ENCODE data around the gene TRABD2A. TPM values are rescaled to one million over a fixed set of nuclear protein-coding genes. Genes with fewer than 3 reads are reported as not detected.

The TRABD2A gene
- total and polyA plus RNA-seq, 2 donors (not counting 1 experiment from before 2014, with no cell fraction given): 4.4 to 14.4 TPM

DNA sequence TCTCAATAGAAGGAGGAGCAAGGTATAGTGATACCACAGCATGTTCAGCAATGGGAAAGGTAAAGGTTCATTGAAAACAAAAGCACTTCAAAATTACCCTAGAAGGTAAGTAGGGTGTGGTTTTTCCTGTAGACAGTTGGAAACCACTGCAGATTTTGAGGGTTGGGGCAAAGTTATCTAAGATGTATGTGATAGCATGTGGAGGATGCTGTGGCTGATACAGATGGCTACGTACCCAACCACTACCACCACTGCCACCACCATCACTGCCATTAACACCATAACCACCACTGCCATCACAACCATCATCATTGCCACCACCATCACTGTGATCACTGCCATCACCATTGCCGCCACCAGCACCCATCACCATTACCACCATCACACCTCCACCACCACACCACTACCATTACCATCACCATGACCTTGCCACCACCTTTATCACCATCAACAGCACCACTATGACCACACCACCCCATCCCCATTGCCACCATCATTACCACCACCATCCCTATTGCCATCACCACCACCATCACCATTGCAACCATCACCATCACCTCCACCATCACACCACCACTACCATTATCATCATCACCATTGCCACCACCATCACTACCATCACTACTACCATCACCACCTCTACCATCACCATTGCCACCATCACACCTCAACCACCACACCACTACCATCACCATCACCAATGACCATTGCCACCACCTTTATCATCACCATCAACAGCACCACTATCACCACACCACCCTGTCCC is 28.2 kb upstream of the TRABD2A start:
- Histone ChIP-seq H2AFZ (ENCODE audit: low read length) (no peak overlapping the region), H3K27ac (ENCODE audit: insufficient read depth, low read length) (no peak overlapping the region), H3K9me3 (ENCODE audit: control insufficient read depth, insufficient read depth, low read depth, low read length) (no peaks in the 10 kb centered on the region), H3K4me3 (replicated peaks in 1 of 4; ENCODE audit: control extremely low read depth in 1 of 4, insufficient read depth in 1 of 4, low read depth in 3 of 4, low read length in 4 of 4) (no peak overlapping the region), H3K4me1 (ENCODE audit: control insufficient read depth, extremely low read depth, insufficient read depth, low read length) (peaks cover under 1% of the 10 kb centered on the region), H3K27me3 (ENCODE audit: control insufficient read depth, insufficient read depth, low read length) (no peaks in the 10 kb centered on the region), H3K4me2 (ENCODE audit: extremely low read depth, insufficient read depth, low read length) (no peak overlapping the region), H3K9ac (ENCODE audit: insufficient read depth, low read length) (no peak overlapping the region), H3K79me2 (ENCODE audit: control insufficient read depth, insufficient read depth, low read length) (peaks cover 17% of the 10 kb centered on the region), H4K20me1 (ENCODE audit: control insufficient read depth, extremely low read depth, insufficient read depth, low read length) (no peaks in the 10 kb centered on the region), H3K36me3 (ENCODE audit: control insufficient read depth, insufficient read depth, low read length) (peaks cover 2% of the 10 kb centered on the region)
- TF ChIP-seq, protein P1, sequence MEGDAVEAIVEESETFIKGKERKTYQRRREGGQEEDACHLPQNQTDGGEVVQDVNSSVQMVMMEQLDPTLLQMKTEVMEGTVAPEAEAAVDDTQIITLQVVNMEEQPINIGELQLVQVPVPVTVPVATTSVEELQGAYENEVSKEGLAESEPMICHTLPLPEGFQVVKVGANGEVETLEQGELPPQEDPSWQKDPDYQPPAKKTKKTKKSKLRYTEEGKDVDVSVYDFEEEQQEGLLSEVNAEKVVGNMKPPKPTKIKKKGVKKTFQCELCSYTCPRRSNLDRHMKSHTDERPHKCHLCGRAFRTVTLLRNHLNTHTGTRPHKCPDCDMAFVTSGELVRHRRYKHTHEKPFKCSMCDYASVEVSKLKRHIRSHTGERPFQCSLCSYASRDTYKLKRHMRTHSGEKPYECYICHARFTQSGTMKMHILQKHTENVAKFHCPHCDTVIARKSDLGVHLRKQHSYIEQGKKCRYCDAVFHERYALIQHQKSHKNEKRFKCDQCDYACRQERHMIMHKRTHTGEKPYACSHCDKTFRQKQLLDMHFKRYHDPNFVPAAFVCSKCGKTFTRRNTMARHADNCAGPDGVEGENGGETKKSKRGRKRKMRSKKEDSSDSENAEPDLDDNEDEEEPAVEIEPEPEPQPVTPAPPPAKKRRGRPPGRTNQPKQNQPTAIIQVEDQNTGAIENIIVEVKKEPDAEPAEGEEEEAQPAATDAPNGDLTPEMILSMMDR (conservative IDR thresholded peaks at IDR 0.05 in 1 of 2, IDR thresholded peaks at IDR 0.05 in 1 of 2; ENCODE audit: low read depth in 1 of 2, low read length in 2 of 2): no peak
- DNase-seq (ENCODE audit: low read depth in 2 of 2): no peak

DNA sequence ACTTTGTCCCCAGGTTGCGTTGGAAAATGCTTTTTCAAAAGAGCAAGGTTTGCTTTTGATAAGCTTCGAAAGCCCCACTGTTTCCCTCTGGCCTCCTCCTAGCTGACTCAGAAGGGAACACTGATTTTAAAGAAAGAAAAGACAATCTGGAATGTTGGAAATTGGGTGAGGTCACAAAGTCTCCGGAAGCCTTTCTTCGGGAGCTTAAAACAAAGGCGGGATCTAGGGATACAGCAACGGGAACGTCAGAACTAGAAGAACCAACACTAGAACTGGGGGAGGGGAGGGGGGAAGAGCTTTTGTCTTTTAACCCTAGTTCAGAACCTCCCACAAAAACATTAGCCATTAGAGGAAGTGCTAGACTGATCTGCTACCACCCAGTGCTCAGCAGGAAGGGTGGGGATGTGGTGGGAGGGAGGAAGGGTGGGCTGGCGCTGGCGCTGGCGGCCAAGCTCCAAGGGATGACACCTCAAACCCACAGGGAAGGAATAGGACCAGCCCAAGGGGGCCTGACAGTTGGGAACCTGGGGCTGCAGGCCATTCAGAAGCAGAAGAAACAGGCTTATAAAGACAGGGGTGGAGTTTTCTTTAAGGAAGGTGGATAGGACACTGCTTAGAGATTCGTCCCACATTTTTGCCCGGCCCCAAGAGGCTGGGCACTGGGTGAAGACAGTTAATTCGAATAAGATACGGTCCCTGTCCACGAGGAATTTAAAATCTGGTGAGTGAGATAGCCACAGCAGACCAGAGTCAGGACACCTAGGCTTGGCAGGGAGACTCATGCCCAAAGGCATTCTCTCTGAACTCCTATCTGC is 26.2 kb upstream of the TRABD2A start:
- H3K27me3 ChIP-seq (ENCODE audit: control insufficient read depth, insufficient read depth, low read length): no peaks in the 10 kb centered on the region
- peaks cover 17% of the 10 kb centered on the region for H3K79me2 ChIP-seq (ENCODE audit: control insufficient read depth, insufficient read depth, low read length)
- no peak overlapping the region for H2AFZ ChIP-seq (ENCODE audit: low read length)
- no peak for TF ChIP-seq EZH2 (IDR thresholded peaks at IDR 0.05; ENCODE audit: low read length, missing control alignments)
- TF ChIP-seq, protein P1 (conservative IDR thresholded peaks at IDR 0.05 in 1 of 2, IDR thresholded peaks at IDR 0.05 in 1 of 2; ENCODE audit: low read depth in 1 of 2, low read length in 2 of 2): no peak
- H3K4me1 ChIP-seq (ENCODE audit: control insufficient read depth, extremely low read depth, insufficient read depth, low read length): peaks cover 2% of the 10 kb centered on the region
- no peaks in the 10 kb centered on the region for H3K9me3 ChIP-seq (ENCODE audit: control insufficient read depth, insufficient read depth, low read depth, low read length)
- peak; percentile 91 to 93 for DNase-seq (ENCODE audit: low read depth in 2 of 2)
- H3K27ac ChIP-seq (ENCODE audit: insufficient read depth, low read length): peak overlapping the region; percentile 93
- no peaks in the 10 kb centered on the region for H4K20me1 ChIP-seq (ENCODE audit: control insufficient read depth, extremely low read depth, insufficient read depth, low read length)
- H3K4me2 ChIP-seq (ENCODE audit: extremely low read depth, insufficient read depth, low read length): peak overlapping the region; percentile 26
- peaks cover 2% of the 10 kb centered on the region for H3K36me3 ChIP-seq (ENCODE audit: control insufficient read depth, insufficient read depth, low read length)
- peak overlapping the region; percentile 96 for H3K9ac ChIP-seq (ENCODE audit: insufficient read depth, low read length)
- H3K4me3 ChIP-seq (replicated peaks in 1 of 4; ENCODE audit: control extremely low read depth in 1 of 4, insufficient read depth in 1 of 4, low read depth in 3 of 4, low read length in 4 of 4): peak overlapping the region; percentile 92 to 99 (median 96)

DNA sequence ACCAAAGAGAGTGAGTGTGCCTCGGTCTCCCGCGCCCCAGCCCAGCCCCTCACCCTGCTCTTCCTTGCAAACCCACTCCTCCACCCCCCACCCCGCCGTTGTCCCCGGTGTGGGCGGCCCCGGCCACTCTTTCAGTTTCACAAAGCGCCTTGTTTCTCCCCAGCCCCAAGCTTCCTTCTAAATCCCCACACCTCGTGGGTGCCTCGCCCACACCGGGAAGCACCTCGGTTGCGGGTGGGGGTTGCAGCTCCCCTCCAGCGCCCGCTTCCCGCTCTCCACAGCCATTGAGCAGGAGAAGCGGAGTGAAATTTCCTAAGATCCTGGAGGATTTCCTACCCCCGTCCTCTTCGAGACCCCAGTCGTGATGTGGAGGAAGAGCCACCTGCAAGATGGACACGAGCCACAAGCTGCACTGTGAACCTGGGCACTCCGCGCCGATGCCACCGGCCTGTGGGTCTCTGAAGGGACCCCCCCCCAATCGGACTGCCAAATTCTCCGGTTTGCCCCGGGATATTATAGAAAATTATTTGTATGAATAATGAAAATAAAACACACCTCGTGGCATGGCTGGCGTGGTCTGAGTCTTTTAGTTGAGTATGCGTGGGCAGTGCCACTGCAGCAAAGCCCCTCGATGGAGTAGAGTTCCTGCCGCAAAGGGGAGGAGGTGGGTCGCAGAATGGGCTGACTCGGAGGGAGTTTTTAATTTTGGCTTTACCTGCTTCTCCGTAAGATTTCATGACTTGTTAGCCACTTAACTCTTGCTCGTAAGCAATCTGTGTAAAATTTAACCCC is 25.4 kb upstream of the TRABD2A start:
- H3K4me2 ChIP-seq (ENCODE audit: extremely low read depth, insufficient read depth, low read length): peak overlapping the region; percentile 26
- peak overlapping the region; percentile 92 to 99 (median 96) for H3K4me3 ChIP-seq (replicated peaks in 1 of 4; ENCODE audit: control extremely low read depth in 1 of 4, insufficient read depth in 1 of 4, low read depth in 3 of 4, low read length in 4 of 4)
- DNase-seq (ENCODE audit: low read depth in 2 of 2): no peak
- no peaks in the 10 kb centered on the region for H3K9me3 ChIP-seq (ENCODE audit: control insufficient read depth, insufficient read depth, low read depth, low read length)
- TF ChIP-seq, protein P1 (conservative IDR thresholded peaks at IDR 0.05 in 1 of 2, IDR thresholded peaks at IDR 0.05 in 1 of 2; ENCODE audit: low read depth in 1 of 2, low read length in 2 of 2): no peak
- TF ChIP-seq EZH2 (IDR thresholded peaks at IDR 0.05; ENCODE audit: low read length, missing control alignments): no peak
- H3K36me3 ChIP-seq (ENCODE audit: control insufficient read depth, insufficient read depth, low read length): peaks cover 2% of the 10 kb centered on the region
- no peak overlapping the region for H2AFZ ChIP-seq (ENCODE audit: low read length)
- peaks cover 5% of the 10 kb centered on the region for H3K4me1 ChIP-seq (ENCODE audit: control insufficient read depth, extremely low read depth, insufficient read depth, low read length)
- no peaks in the 10 kb centered on the region for H3K27me3 ChIP-seq (ENCODE audit: control insufficient read depth, insufficient read depth, low read length)
- peak overlapping the region; percentile 93 for H3K27ac ChIP-seq (ENCODE audit: insufficient read depth, low read length)
- H3K79me2 ChIP-seq (ENCODE audit: control insufficient read depth, insufficient read depth, low read length): peaks cover 17% of the 10 kb centered on the region
- H3K9ac ChIP-seq (ENCODE audit: insufficient read depth, low read length): peak overlapping the region; percentile 96
- no peaks in the 10 kb centered on the region for H4K20me1 ChIP-seq (ENCODE audit: control insufficient read depth, extremely low read depth, insufficient read depth, low read length)
